Measurements from ENCODE around the gene TMEM109. TPM values are rescaled to one million over a fixed set of nuclear protein-coding genes. Genes with fewer than 3 reads are reported as not detected.

TMEM109 gene
- total and polyA plus RNA-seq, 2 of the 8 experiments (the other 6 are each of a cell fraction or from before 2014, with no cell fraction given) = 27.3 to 30.3 TPM

DNA sequence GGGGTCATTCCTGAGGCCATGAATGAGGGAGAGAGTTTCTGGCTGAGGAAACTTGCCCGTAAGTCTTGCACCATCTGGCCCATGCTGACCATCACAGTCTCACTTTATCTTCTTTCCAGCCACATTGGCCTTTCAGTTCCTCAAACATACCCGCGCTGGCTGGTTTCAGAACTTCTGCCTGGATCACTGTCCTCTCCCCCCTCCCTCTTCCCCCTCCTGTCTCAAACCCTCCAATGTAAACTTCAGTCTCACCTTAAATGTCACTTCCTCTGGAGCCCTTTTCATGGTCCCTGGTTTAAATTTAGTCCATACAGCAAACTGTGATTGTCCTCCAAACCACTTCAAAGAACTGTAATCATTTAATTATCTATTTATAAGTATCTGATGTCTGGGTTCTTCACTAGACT, 3.7 kb upstream of the TMEM109 start (continued):
- TF ChIP-seq JUN (IDR thresholded peaks at IDR 0.05; ENCODE audit: low read depth, low read length) = no peak
